HTR-8/SVneo (cell line): Measurements from ENCODE around the gene KDM6A.
"Not testable (repeated sequence)": the region's sequence is repeated elsewhere in the genome, so short reads cannot be mapped to it uniquely, and the experiment has no call there.

Source experiments
- DNase-seq: peaks from one replicate; pipeline ENCODE4 v3.0.0; 2011; ENCODE audit warnings: low spot score, mixed read lengths; ENCODE audit not compliant: insufficient read length
- FAIRE-seq: peaks from 2 replicates; lab custom pipeline; 2011; peaks lifted over from hg19 to GRCh38; lab: Jason Lieb, UNC

The KDM6A gene

DNA sequence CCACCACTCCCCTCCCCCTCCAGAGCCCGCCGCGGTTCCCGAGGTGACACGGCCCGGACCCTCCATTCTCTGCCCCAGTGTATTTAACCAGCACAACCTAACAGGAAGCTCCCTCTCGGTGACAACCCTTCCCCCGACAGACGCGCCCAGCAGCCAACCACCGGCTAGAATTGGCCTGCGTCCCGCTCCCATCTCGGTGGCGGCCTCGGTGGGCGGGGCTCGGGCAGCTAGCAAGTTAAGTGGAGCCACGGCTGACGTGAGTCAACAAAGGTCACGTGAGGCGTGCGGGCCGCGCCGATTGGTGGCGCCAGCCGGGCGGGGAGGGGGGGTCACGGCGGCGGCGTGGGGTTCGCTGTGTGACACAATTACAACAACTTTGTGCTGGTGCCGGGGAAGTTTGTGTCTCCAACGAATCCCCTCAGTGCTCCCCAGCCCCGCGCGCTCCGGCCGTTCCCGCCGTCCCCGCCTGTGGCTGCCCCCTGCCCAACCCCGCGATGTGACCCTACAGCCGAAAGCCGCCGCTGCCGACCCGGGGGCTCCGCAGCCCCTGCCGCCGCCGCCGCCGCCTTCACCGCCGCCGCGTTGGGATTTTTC, at the start of gene KDM6A:
TSS of gene KDM6A (plus strand) at position 368 of the 594 bp plus-strand sequence. CDS start 364 bp downstream, outside the sequence.
- FAIRE-seq (peak; percentile 94), DNase-seq (peak; percentile 86)

DNA sequence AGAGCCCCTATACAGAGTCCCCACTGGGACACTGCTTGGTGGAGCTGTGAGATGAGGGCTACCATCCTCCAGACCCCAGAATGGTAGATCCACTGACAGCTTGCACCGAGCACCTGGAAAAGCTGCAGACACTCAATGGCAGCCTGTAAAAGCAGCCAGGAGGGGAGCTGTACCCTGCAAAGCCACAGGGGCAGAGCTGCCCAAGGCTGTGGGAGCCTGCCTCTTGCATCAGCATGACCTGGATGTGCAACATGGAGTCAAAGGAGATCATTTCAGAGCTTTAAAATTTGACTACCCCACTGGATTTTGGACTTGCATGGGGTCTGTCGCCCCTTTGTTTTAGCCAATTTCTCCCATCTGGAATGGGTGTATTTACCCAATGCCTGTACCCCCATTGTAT, 49.8 kb upstream of the KDM6A start:
- not testable (repeated sequence) for FAIRE-seq, DNase-seq

DNA sequence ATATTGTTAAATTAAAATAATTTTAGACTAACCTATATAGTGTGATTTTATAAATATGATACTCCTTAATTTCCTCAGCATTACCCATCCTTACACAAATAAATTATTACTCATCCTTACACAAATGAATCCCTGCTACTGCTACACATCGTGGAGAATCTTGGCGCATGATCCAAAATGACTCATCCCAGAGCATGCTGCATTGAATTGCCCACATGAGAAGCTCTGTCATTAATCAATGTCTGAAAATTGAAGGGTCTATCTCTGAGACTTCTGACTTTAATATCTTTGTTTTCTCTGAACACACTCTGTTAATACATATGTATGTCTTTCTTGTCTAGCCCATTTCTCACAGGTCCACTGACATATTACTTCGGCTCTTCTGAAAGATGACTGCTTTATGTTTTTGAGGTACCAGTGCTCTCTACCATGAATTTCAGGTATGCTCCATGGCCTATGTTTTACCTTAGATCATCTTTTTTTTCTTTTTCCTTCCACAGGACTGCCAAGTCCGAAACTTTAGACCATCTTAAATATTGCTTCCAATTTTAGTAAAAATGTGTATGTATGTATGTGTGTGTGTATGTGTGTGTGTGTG, 44.9 kb upstream of the KDM6A start:
- DNase-seq (peak; percentile 60), FAIRE-seq (no peak)

DNA sequence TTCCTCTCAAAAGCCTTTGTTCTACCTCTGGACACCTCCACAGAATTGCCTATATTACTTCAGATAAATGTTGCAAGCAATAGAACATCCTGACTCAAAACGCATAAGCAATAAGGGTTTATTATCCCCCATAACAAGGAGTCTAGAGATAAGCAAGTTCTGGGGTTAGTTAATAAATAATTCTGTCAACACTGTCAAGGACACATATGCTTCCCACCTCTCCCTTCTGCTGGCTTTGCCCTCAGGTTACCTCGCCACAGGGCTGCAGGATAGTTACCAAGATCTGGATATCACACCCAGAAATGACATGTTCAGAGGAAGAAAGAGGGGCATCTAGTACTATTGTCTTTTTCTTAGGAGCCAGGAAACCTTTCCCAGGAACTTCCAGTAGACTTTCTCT, 43.2 kb upstream of the KDM6A start:
- DNase-seq (no peak), FAIRE-seq (no peak)

DNA sequence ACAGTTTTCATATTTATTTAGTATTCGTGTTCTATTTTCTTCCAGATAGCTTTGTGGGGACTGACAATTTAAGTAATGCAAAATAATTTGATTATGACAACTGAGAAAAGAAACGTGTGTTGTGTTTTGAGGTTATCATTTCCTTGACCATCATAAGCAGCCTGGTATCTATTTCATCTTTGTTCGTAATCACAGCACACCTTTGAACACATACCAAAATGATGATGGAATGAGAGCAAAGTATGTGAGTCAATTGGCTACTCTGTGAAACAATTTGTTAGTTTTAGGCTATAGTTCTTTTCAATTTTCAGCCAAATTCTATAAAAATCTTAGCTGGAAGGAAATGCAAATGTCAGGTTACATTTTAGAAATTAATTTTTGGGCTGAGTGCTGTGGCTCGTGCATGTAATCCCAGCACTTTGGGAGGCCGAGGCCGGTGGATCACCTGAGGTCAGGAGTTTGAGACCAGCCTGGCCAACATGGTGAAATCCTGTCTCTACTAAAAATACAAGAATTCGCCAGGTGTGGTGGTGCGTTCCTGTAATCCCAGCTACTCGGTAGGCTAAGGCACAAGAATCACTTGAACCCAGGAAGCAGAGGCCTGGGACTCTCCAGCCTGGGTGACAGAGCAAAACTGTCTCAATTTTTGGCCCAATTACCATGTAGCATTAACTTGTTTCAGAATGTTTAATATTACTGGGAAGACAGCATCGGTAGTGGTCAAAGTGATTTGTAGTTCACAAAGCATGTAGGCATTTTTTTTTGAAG, 30.3 kb upstream of the KDM6A start:
- no peak for FAIRE-seq

DNA sequence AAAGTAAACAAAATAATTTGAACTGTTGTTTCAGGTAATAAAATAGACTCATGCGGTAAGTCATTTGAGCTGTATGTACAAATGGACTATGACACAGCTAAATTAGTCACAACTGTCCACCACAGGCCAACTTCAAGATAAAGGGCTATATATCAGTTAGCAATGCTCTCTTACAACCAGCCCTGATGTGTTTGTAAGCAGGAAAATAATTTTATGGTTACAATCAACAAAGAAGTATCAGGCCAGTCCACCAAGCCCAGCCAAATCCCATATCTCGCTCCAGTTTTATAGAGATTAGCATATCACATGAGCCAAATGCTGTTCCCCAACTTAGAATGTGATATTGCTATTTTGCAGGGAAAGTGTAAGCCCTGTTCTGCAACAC, 29.7 kb upstream of the KDM6A start:
- FAIRE-seq (no peak), DNase-seq (no peak)

More for the DNA sequence above, 30.3 kb upstream of the KDM6A start:
- no peak for DNase-seq

DNA sequence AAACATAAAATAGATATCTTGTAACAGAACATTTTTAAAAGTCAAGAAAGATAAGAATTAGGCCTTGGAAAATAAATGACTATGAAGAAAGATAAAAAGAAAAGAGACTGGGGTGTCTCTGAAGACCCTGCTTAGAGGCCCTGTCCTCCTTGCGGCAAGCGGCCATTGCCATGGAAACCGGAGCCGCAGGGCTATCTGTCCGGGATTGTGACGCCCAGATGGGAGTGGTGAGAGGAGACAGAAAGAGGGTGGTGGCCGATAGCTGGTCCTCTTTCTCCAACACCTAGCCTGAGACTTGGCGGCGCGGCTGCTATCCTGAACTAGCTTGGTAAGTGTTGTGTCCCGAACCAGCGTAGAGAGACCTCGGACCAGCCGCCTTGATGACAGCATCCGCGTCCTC, 29.2 kb upstream of the KDM6A start, which contains the start of gene DUSP21:
TSS of gene DUSP21 (plus strand) at position 269 of the 400 bp plus-strand sequence. CDS start at position 381, 112 bp downstream.
- DNase-seq, result no peak
- no peak for FAIRE-seq

DNA sequence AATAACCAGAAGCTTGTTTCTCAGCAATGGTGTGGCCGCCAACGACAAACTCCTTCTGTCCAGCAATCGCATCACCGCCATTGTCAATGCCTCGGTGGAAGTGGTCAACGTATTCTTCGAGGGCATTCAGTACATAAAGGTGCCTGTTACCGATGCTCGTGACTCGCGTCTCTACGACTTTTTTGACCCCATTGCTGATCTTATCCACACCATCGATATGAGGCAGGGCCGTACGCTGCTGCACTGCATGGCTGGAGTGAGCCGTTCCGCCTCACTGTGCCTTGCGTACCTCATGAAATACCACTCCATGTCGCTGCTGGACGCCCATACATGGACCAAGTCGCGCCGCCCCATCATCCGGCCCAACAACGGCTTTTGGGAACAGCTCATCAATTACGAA, 28.8 kb upstream of the KDM6A start:
- DNase-seq, result no peak
- FAIRE-seq, result no peak

DNA sequence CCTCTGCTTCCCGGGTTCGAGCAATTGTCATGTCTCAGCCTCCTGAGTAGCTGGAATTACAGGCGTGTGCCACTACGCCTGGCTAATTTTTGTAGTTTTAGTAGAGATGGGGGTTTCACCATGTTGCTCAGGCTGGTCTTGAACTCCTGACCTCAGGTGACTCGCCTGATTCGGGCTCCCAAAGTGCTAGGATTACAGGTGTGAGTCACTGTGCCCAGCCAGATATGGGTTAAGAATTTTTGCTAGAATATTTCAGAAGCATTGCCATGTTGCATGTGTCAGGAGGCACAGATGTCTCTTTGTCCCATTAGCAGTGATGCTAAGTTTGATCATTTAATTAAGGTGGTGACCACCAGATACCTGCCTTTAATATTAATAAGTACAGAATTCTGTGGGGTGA, 22.1 kb upstream of the KDM6A start:
- not testable (repeated sequence) for FAIRE-seq, DNase-seq

DNA sequence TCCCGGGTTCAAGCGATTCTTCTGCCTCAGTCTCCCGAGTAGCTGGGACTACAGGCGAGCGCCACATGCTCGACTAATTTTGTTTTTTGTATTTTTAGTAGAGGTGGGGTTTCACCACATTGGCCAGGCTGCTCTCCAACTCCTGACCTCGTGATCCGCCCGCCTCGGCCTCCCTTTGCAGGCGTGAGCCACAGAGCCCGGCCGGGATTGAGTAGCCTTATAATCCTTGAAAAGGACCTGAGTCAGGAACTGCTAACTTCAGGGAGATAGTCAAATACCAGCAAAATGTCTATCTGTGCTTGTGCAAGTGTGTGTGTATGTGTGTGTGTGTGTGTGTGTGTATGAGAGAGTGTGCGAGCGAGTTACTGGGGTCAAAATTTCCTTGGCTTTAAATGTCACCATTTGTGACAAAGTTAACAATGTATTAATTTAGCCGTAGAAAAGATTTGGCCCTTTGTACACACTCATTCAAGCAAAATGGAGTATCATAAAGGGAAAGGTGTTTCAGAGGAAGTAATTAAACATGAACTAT, 1.8 kb upstream of the KDM6A start:
- FAIRE-seq, result no peak
- no peak for DNase-seq

DNA sequence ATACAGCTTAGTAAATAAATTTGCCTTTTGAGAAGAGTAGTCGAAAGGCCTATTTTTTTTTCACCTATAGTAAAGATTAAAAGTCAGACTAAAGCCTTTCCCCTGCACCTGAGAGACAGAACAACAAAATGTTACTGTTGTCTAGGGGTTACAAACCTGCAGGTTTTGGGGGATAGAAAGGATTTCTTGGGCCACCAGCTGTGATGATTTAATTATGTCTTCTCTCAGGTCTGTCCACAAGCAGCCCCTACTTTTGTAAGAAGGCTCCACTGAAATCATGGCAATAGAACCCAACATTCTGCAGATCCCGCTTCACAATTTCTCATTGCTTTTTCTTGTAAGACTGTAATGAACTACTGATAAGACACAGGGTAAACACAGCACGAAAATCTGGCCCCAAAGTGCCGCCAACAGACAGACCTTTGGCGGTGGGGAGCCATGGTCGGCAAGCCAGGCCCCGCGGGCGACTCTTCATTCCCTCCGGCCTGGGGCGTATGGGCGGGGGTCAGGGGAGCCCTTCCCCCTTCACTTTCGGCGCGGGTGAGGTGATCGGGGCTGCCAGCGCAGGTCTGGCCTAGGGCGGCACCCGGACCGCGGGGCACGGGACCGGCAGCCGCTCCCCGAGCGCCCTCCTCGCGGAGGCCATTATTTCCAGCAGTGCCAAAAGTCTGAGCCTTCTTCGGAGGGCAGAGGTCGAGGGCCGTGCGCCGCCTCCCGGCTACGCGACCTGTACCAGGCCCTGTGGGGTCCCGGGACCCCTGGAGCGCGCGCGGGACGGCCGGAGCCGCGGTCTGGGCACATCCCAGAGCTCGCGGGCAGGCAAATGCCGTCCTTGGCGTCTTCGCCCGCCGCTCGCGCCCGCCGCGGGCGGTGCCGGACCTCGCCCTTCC, 812 bp upstream of the KDM6A start:
- no peak for FAIRE-seq
- no peak for DNase-seq

DNA sequence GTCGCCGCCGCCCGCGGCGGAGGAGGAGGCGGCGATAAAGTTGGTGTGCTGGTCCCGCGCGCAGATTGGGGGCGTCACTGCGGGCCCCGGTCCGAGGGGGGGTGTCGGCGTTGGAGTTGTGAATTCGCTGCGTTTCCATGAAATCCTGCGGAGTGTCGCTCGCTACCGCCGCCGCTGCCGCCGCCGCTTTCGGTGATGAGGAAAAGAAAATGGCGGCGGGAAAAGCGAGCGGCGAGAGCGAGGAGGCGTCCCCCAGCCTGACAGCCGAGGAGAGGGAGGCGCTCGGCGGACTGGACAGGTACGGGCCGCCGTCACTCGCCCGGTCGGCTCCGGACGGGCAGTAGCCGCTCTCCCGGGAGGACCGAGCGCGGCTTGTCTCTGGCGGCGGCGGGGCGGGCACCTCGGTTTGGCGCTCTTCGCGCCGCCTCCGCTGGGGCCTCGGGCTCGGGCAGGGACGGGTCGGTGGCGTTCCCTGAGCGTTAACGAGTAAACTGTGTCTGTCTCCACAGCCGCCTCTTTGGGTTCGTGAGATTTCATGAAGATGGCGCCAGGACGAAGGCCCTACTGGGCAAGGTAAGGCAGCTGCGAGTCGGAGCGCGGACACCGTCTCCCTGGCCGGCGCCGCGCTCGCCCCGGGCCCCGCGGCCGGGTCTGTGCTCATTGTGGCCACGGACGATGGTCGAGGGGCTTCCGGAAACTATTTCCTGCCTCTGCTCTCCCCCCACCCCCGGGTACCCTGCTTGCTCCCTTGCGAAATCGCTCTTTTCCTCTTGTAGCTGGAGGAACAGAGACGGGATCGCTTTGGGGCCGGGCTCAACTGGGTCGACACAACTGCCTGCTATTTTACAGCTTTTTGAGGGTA, 658 bp downstream of the KDM6A start:
- FAIRE-seq, result no peak
- no peak for DNase-seq

DNA sequence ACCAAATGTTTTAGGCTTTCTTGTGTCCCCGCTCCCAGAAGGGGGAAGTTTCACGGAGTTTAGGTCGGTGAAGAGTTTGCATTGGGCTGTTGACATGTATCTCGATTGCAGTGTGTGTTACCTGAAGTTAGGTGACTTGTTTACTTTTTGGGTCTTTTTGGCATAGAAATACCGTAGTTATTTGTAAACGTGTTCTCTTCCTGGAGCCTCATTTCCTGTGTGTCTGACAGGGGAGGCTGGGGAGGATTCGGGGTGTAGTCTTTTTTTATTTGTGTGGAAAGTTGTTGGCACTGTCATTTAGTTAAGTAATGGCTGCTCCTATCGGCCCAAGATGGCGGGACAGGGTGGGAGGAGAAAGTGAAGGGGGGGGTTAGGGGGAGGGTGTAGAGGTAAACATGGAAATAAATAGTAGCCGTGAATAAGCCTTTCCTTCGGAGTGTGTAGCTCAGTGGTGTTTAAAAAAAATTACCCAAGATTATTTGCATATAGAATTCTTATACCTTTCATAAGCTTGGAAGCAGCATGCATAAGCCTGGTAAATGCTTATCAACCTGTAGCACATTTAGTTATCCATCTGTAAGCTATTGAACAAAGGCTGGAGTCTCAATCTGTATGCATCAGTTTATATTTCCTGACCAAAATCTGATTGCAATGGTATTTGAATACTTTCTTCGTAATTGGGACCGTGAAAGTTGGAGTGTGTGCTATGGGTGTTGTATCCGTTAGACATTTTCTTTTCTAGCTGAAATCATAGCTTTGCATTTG, 1.6 kb downstream of the KDM6A start:
- FAIRE-seq, result no peak
- DNase-seq, result peak; percentile 14

DNA sequence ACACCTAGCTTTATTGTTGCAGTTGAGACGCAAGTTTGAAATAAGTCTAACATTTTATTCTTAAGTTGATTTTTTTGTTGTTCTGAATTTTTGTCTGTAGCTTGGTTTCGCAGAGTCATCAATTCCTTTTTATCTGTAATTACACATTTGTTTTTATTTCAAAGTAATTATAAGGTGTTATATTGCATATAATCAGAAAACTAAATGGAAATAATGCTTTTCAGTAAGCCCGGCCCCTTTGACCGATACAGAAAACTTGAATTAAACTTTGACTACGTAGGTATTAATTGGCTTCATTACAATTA, 2.1 kb downstream of the KDM6A start:
- FAIRE-seq (no peak), DNase-seq (no peak)

DNA sequence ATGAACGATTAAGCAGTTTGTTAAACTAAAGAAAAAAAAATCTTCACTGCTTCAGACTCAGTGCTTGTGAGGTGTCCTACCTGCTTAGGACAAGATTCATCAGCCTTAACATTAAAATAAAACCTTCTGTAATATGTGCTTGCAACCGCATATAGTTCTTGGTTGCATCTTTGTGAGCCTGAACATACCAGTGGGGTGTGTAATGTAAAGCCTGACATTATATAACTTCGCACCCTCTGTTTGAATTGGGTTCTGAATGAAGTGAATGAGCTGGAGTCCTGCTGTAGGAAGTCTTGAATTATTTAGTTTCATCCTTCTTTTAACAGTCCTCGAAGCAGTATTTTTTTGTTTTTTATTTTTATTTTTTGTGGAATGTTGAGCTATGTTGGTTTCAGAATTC, 3.1 kb downstream of the KDM6A start:
- FAIRE-seq (no peak), DNase-seq (no peak)

DNA sequence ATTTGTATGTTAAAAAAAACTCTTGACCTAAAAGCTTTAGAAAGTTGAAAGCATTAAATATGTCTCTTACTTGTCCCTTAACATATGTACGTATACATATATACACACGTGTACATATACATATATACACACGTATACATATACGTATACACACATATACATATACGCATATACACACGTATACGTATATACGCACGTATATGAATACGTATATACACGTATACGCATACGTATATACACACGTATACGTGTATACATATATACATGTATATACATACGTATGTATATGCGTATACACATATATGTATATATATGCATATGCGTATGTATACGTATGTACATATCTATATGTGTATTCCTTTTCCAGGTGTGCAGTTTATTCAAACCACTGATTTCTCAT, 3.8 kb downstream of the KDM6A start:
- DNase-seq, result no peak
- no peak for FAIRE-seq

DNA sequence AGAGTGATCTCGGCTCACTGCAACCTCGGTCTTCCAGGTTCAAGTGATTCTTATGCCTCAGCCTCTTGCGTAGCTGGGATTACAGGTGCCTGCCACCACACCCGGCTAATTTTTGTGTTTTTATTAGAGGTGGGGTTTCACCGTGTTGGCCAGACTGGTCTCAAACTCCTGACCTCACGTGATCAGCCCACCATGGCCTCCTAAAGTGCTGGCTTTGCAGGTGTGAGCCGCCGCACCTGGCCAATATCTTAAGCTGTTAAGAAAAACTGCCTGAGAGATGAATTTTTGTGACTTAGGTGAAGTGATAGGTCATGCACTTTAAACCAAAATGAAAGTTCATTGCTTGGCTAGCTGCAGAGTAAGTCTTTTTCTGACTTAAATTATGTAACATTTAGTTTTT, 5.8 kb downstream of the KDM6A start:
- no peak for FAIRE-seq
- DNase-seq, result no peak

DNA sequence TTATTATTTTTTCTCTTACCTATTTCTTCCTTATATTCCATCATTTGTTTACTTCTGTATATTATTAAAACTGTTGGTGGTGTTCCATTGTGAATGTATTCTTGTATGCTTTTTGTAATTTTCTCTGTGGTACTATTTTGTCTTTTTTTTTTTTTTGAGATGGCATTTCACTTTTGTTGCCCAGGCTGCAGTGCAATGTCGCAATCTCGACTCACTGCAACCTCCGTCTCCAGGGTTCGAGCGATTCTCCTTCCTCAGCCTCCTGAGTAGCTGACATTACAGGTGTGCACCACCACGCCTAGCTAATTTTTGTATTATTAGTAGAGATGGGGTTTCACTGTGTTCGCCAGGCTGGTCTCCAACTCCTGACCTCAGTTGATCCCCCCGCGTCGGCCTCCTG, 8.6 kb downstream of the KDM6A start:
- FAIRE-seq (no peak), DNase-seq (no peak)

DNA sequence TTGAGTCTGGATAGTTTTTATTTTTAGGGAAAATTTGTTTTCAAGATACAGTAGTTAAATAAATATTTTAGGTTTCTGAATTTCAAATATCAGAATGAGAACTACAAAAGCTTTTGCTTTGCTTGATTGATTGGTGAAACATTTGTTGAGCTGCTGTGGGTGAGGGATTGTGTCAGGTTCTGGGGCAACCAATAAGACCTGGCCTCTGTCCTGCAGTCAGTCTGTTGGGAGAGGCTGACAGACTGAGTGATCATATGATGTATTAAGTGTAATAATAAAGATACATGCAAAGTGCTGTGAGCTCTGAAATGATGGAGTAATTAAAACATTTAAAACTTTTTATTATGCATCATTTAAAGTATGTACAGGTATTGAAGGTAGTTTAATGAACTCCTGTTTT, 9.6 kb downstream of the KDM6A start:
- DNase-seq (no peak), FAIRE-seq (no peak)
